ENCODE measurements around the gene LZTR1. TPM values are rescaled to one million over a fixed set of nuclear protein-coding genes. Genes with fewer than 3 reads are reported as not detected.

The LZTR1 gene
- total and polyA plus RNA-seq, 10 donors = 21.9 to 76.2 (median 54.2) TPM

- Histone ChIP-seq H3K36me3 (no peaks in the 10 kb centered on the region), H3K4me3 (no peak overlapping the region), H3K4me1 (peaks cover 0 to 38% (median 24%) of the 10 kb centered on the region in 6 donors), H3K9me3 (peaks cover 0 to under 1% (median 0%) of the 10 kb centered on the region in 8 donors), H3K27ac (peak overlapping the region in 4 of 8 donors; percentile 41 to 61 (median 50)), H3K27me3 (replicated peaks in 1 of 7) (no peaks in the 10 kb centered on the region)
- no peak for TF ChIP-seq POLR2AphosphoS5 (IDR thresholded peaks at IDR 0.05)
- no peak for TF ChIP-seq POLR2A (IDR thresholded peaks at IDR 0.05)
- no peak for TF ChIP-seq CTCF (IDR thresholded peaks at IDR 0.05 in 8 of 11, conservative IDR thresholded peaks at IDR 0.05 in 3 of 11)
- no peak for DNase-seq
- intact Hi-C loops (cut with DNase I; ENCODE audit: low total_unique reads) = no loop called here
- WGBS, 5 donors = 77 to 88% (median 82%) methylated on average over 16 to 21 of the region's 21 CpGs
Observed at GRCh38 chr22:20972933-20973577, 9.0 kb upstream of the LZTR1 start.

- Histone ChIP-seq H3K27ac (no peak overlapping the region), H3K36me3 (no peaks in the 10 kb centered on the region), H3K4me1 (peaks cover 0 to 31% (median 16%) of the 10 kb centered on the region in 6 donors), H3K9me3 (peaks cover 0 to 8% (median 6%) of the 10 kb centered on the region in 8 donors), H3K27me3 (replicated peaks in 1 of 7) (no peaks in the 10 kb centered on the region), H3K4me3 (no peak overlapping the region)
- intact Hi-C loops (cut with DNase I; ENCODE audit: low total_unique reads) = no loop called here
- WGBS, 5 donors = 76 to 87% (median 81%) methylated on average over 12 to 21 of the region's 21 CpGs
- no peak for DNase-seq
- TF ChIP-seq CTCF (IDR thresholded peaks at IDR 0.05 in 8 of 11, conservative IDR thresholded peaks at IDR 0.05 in 3 of 11) = no peak
- no peak for TF ChIP-seq POLR2AphosphoS5 (IDR thresholded peaks at IDR 0.05)
- TF ChIP-seq POLR2A (IDR thresholded peaks at IDR 0.05) = no peak
Observed at GRCh38 chr22:20973634-20974286, 8.3 kb upstream of the LZTR1 start.

- Histone ChIP-seq H3K9me3 (peaks cover 0 to 13% (median 8%) of the 10 kb centered on the region in 8 donors), H3K27ac (no peak overlapping the region), H3K4me3 (no peak overlapping the region), H3K27me3 (replicated peaks in 1 of 7) (no peaks in the 10 kb centered on the region), H3K36me3 (no peaks in the 10 kb centered on the region), H3K4me1 (peaks cover 1 to 31% (median 16%) of the 10 kb centered on the region in 6 donors)
- intact Hi-C loops (cut with DNase I; ENCODE audit: low total_unique reads) = no loop called here
- TF ChIP-seq POLR2AphosphoS5 (IDR thresholded peaks at IDR 0.05) (no peak), POLR2A (IDR thresholded peaks at IDR 0.05) (no peak), CTCF (IDR thresholded peaks at IDR 0.05 in 8 of 11, conservative IDR thresholded peaks at IDR 0.05 in 3 of 11) (no peak)
- DNase-seq = no peak
- 82 to 93% (median 89%) methylated on average over 7 to 16 of the region's 16 CpGs for WGBS, 5 donors
Observed at GRCh38 chr22:20974336-20974955, 7.7 kb upstream of the LZTR1 start.

Data from spleen (tissue), 11 donors.